SK-N-SH (cell line): Measurements from ENCODE around the gene ZP4. TPM values are rescaled to one million over a fixed set of nuclear protein-coding genes. Genes with fewer than 3 reads are reported as not detected.

Source experiments
- CTCF ChIA-PET: fragments of 300-600, 350-600 bp; formaldehyde crosslinking; extraction: SDS; loops from one replicate; lab custom pipeline; 2021; lab: Yijun Ruan, JAX
- POLR2A ChIA-PET: fragments of 350-600 bp; sonication (Branson Sonifier 250); formaldehyde crosslinking; extraction: SDS; loops from one replicate; lab custom pipeline; 2020; ENCODE audit warnings: antibody characterized with exemption, inconsistent platforms; lab: Yijun Ruan, JAX
- DNase-seq: peaks from one replicate; pipeline ENCODE4 v3.0.0; 2012
- H2AFZ ChIP-seq: fragments of 200-600 bp; sonication (generic); 2 replicates; pipeline ENCODE4 v1.8.1; 2016; ENCODE audit warnings: antibody characterized with exemption, mild to moderate bottlenecking, low read depth
- H3F3A ChIP-seq: fragments of 200-600 bp; sonication (generic); replicated peaks from 2 replicates; pipeline ENCODE3; 2016; ENCODE audit warnings: antibody characterized with exemption, mild to moderate bottlenecking; ENCODE audit not compliant: insufficient read depth
- H3K27ac ChIP-seq, 2 experiments: fragments of 200-500 bp in 1 of 2; fragments of 200-600 bp in 1 of 2; sonication (Bioruptor generic) in 1 of 2; sonication (generic), shearing (Covaris generic) in 1 of 2; 2 replicates each; pipeline versions ENCODE4 v1.5.1 to v1.6.1; 2014 to 2016; ENCODE audit warnings: low read depth in 2 of 2, inconsistent platforms in 1 of 2, low read length in 1 of 2, mild to moderate bottlenecking in 1 of 2, mixed read lengths in 1 of 2
- H3K27me3 ChIP-seq: fragments of 200-600 bp; sonication (generic), shearing (Covaris generic); 2 replicates; pipeline ENCODE4 v1.6.1; 2016; ENCODE audit warnings: mixed run types; ENCODE audit not compliant: insufficient read depth
- H3K36me3 ChIP-seq, 2 experiments: fragments of 200-500 bp in 1 of 2; fragments of 200-600 bp in 1 of 2; sonication (Bioruptor generic) in 1 of 2; sonication (generic) in 1 of 2; replicated peaks in 1 of 2; 2 replicates each; pipeline versions ENCODE3 to v1.5.1; 2014 to 2016; ENCODE audit warnings: low read length in 1 of 2, mild to moderate bottlenecking in 1 of 2; ENCODE audit not compliant: insufficient read depth in 2 of 2, control insufficient read depth in 1 of 2
- H3K4me1 ChIP-seq, 2 experiments: fragments of 200-500 bp in 1 of 2; fragments of 200-600 bp in 1 of 2; sonication (Bioruptor generic) in 1 of 2; sonication (generic), shearing (Covaris generic) in 1 of 2; 2 replicates each; pipeline versions ENCODE4 v1.5.1 to v1.6.1; 2014 to 2016; ENCODE audit warnings: low read depth in 1 of 2, low read length in 1 of 2, mixed run types in 1 of 2; ENCODE audit not compliant: insufficient read depth in 2 of 2, control insufficient read depth in 1 of 2
- H3K4me2 ChIP-seq: fragments of 200-600 bp; sonication (generic), shearing (Covaris generic); 2 replicates; pipeline ENCODE4 v1.6.1; 2017; ENCODE audit warnings: mixed run types
- H3K4me3 ChIP-seq, 2 experiments: fragments of 200-500 bp in 1 of 2; fragments of 200-600 bp in 1 of 2; sonication (Bioruptor generic) in 1 of 2; sonication (generic), shearing (Covaris generic) in 1 of 2; 2 replicates each; pipeline versions ENCODE4 v1.5.1 to v1.8.1; 2014 to 2016; ENCODE audit warnings: low read depth in 2 of 2, inconsistent platforms in 1 of 2, low read length in 1 of 2, mild to moderate bottlenecking in 1 of 2, mixed read lengths in 1 of 2, moderate library complexity in 1 of 2
- H3K79me2 ChIP-seq: fragments of 200-600 bp; sonication (generic); 2 replicates; pipeline ENCODE4 v1.8.1; 2017; ENCODE audit warnings: mild to moderate bottlenecking; ENCODE audit not compliant: insufficient read depth
- H3K9ac ChIP-seq: fragments of 200-600 bp; sonication (generic); 2 replicates; pipeline ENCODE4 v1.6.1; 2017; ENCODE audit warnings: mixed run types
- H3K9me2 ChIP-seq: fragments of 200-600 bp; sonication (generic); 2 replicates; pipeline ENCODE4 v1.6.1; 2017; ENCODE audit warnings: mixed run types
- H3K9me3 ChIP-seq: fragments of 200-600 bp; sonication (generic); 2 replicates; pipeline ENCODE4 v1.6.1; 2017; ENCODE audit warnings: mixed run types, mild to moderate bottlenecking, moderate library complexity
- H4K20me1 ChIP-seq: fragments of 200-600 bp; sonication (generic); 2 replicates; pipeline ENCODE4 v1.6.1; 2017; ENCODE audit warnings: mild to moderate bottlenecking, mixed run types; ENCODE audit not compliant: insufficient read depth
- CHD2 ChIP-seq: fragments of 150-350 bp; IDR thresholded peaks from 2 replicates; pipeline ENCODE4 v1.6.1; 2018; ENCODE audit warnings: low read length; ENCODE audit not compliant: partially characterized antibody
- EP300 ChIP-seq, 2 experiments: IDR thresholded peaks; 2 replicates each; pipeline versions ENCODE4 v1.4.0 to v1.6.1; 2012; ENCODE audit warnings: borderline replicate concordance in 1 of 2, low read depth in 1 of 2, low read length in 1 of 2
- FOXM1 ChIP-seq: IDR thresholded peaks from 2 replicates; pipeline ENCODE4 v1.4.0; 2012; ENCODE audit warnings: low read depth, mild to moderate bottlenecking
- GABPA ChIP-seq: IDR thresholded peaks from 2 replicates; pipeline ENCODE4 v1.4.0; 2012; ENCODE audit warnings: low read depth, mild to moderate bottlenecking
- GATA2 ChIP-seq: sonication (generic); formaldehyde crosslinking; IDR thresholded peaks from 2 replicates; pipeline ENCODE4 v1.5.0; 2020; ENCODE audit warnings: mild to moderate bottlenecking, missing genetic modification reagents
- JUND ChIP-seq: IDR thresholded peaks from 2 replicates; pipeline ENCODE4 v1.4.0; 2012
- MXI1 ChIP-seq: IDR thresholded peaks from 2 replicates; pipeline ENCODE4 v1.6.1; 2012; ENCODE audit warnings: mild to moderate bottlenecking, low read depth, low read length, improper control_type of control experiment
- NFIC ChIP-seq: IDR thresholded peaks from 2 replicates; pipeline ENCODE4 v1.4.0; 2012; ENCODE audit warnings: borderline replicate concordance
- RAD21 ChIP-seq: IDR thresholded peaks from 2 replicates; pipeline ENCODE4 v1.6.1; 2012; ENCODE audit warnings: mild to moderate bottlenecking, low read length
- RCOR1 ChIP-seq: fragments of 150-350 bp; IDR thresholded peaks from 2 replicates; pipeline ENCODE4 v1.6.1; 2017; ENCODE audit warnings: antibody characterized with exemption, low read length
- RFX5 ChIP-seq: IDR thresholded peaks from 2 replicates; pipeline ENCODE4 v1.6.1; 2012; ENCODE audit warnings: mild to moderate bottlenecking, improper control_type of control experiment, low read length
- RXRA ChIP-seq: IDR thresholded peaks from 2 replicates; pipeline ENCODE4 v1.4.0; 2012; ENCODE audit warnings: low read depth, mild to moderate bottlenecking, borderline replicate concordance
- SMC3 ChIP-seq: IDR thresholded peaks from 2 replicates; pipeline ENCODE4 v1.6.1; 2012; ENCODE audit warnings: low read depth, low read length, improper control_type of control experiment
- TAF1 ChIP-seq: IDR thresholded peaks from 2 replicates; pipeline ENCODE4 v1.6.1; 2012; ENCODE audit warnings: low read depth, mild to moderate bottlenecking, low read length, moderate library complexity, borderline replicate concordance
- TCF12 ChIP-seq: IDR thresholded peaks from 2 replicates; pipeline ENCODE4 v1.4.0; 2012
- YY1 ChIP-seq: IDR thresholded peaks from 2 replicates; pipeline ENCODE4 v1.4.0; 2012; ENCODE audit warnings: low read depth, mild to moderate bottlenecking
- WGBS: methylation state at CpG from one replicate; pipeline ENCODE4 v1.1.6; 2017; ENCODE audit warnings: low lambda C conversion rate; 5-methylcytosine and 5-hydroxymethylcytosine counted together
- polyA plus RNA-seq, 3 experiments: library from polyadenylated mRNA; depleted of rRNA; stranded (reverse); fragments of >200 nt; gene quantifications; 2 replicates each; pipeline ENCODE4 v1.2.3, GENCODE V29; 2012
- TF ChIP-seq, protein P1 (sequence below): IDR thresholded peaks from 2 replicates; pipeline ENCODE4 v1.4.0; 2012; ENCODE audit warnings: low read depth, borderline replicate concordance
- TF ChIP-seq, protein P2 (sequence below): IDR thresholded peaks from 2 replicates; pipeline ENCODE4 v1.4.0; 2012; ENCODE audit warnings: low read depth
- TF ChIP-seq, protein P3 (sequence below): IDR thresholded peaks from 2 replicates; pipeline ENCODE4 v1.6.1; 2012; ENCODE audit warnings: mild to moderate bottlenecking, low read depth, low read length, moderate library complexity
- TF ChIP-seq, protein P4 (sequence below): fragments of 200-600 bp; sonication (generic); IDR thresholded peaks from 2 replicates; pipeline ENCODE4 v1.6.1; 2017; ENCODE audit warnings: antibody characterized with exemption, mild to moderate bottlenecking, moderate library complexity
- TF ChIP-seq, protein P5 (sequence below): IDR thresholded peaks from 2 replicates; pipeline ENCODE4 v1.4.0; 2012; ENCODE audit warnings: low read depth, borderline replicate concordance
- TF ChIP-seq, protein P6 (sequence below): fragments of 150-350 bp; IDR thresholded peaks from 2 replicates; pipeline ENCODE4 v1.6.1; 2017; ENCODE audit warnings: antibody characterized with exemption, low read length, low read depth, borderline replicate concordance

The ZP4 gene
- polyA plus RNA-seq, 1 of the 3 experiments (the other 2 are of a cell fraction), result not detected

DNA sequence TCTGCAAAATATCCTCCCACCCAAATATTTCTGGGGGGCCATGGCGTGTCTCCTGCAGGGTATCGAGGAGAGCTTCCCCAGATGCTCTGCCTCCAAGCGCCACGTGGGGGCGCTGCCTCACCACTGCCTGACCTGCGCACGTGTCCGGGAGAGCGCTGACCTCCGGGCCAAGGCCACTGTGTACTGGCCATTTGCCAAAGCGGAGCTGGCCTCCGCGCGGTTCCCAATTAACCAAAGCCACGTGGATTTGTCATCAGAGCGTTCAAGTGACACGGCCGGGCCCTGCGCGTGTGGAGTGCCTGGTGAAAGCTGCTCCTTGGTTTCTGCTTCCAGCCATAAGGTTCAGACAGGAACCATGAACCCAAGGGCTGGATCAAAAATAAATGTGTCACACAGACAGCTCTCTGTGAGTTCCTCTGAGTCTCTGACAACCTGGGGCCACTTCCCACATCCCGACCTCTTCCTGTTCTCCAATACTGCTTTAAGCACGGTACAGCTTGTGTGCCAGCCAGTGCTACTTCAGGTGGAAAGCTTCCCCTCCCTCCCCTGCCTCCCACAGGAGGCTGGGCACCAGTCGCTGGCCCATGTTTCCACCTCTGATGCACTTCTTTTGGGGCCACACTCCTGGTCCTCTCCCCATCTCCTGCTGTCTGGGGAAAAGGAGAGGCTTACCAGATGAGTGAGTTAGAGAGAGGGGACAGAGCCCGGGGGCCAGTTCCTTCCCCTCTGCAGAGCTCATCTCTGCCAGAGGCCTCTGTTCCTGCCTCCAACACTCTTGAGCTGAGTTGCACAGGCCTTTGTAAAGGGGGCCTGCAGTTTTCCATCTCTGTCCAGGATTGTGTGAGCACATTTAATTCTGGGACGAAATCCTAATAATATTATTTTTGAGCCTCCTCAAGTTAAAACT, 26.1 kb downstream of the ZP4 start:
- H3K27ac ChIP-seq, result peak overlapping the region in 1 of 2 experiments; percentile 74; a peak in 2 of 4 replicates
- H3K27me3 ChIP-seq, result no peaks in the 10 kb centered on the region
- peak; percentile 81 for DNase-seq
- peak overlapping the region; percentile 73; the same call in 1 of the 2 replicates for H3K4me2 ChIP-seq
- no peaks in the 10 kb centered on the region for H3F3A ChIP-seq
- POLR2A ChIA-PET, result no interaction called here
- no peaks in the 10 kb centered on the region for H3K9me3 ChIP-seq
- peak overlapping the region; percentile 59 for H2AFZ ChIP-seq
- CTCF ChIA-PET, result interaction anchor here (0.6 to 8.8 kb wide), 115 partner anchors 9 to 1970 kb away, joined by 3 to 126 read pairs (median 3); partner anchors contain the start of genes CHRM3 and ZP4
- H3K4me3 ChIP-seq, result peak overlapping the region; percentile 31 to 60
- no peaks in the 10 kb centered on the region for H3K79me2 ChIP-seq
- peaks cover 0 to 7% of the 10 kb centered on the region in 2 experiments; a peak in 2 of 4 replicates for H3K4me1 ChIP-seq
- H3K9ac ChIP-seq, result no peak overlapping the region
- H4K20me1 ChIP-seq, result no peaks in the 10 kb centered on the region
- H3K9me2 ChIP-seq, result no peaks in the 10 kb centered on the region
- H3K36me3 ChIP-seq, result no peaks in the 10 kb centered on the region
- 29% methylated on average over 9 of the region's 25 CpGs for WGBS
- TF ChIP-seq TCF12 (no peak), RCOR1 (peak; percentile 57; the same call in 1 of the 2 replicates), GABPA (no peak), SMC3 (peak; percentile 93), JUND (no peak), RFX5 (no peak), EP300 (IDR thresholded peaks at IDR 0.05; ENCODE audit: borderline replicate concordance in 1 of 2, low read depth in 1 of 2, low read length in 1 of 2) (peak in 1 of 2 experiments; percentile 49; a peak in 1 of 4 replicates), MXI1 (peak; percentile 98), YY1 (no peak), GATA2 (CRISPR knock-in tag) (peak; percentile 9; the same call in 1 of the 2 replicates), RXRA (no peak; the same call in 1 of the 2 replicates), CHD2 (peak; percentile 38), NFIC (peak; percentile 71), RAD21 (peak; percentile 94), FOXM1 (no peak), TAF1 (no peak)
- TF ChIP-seq, protein P1, sequence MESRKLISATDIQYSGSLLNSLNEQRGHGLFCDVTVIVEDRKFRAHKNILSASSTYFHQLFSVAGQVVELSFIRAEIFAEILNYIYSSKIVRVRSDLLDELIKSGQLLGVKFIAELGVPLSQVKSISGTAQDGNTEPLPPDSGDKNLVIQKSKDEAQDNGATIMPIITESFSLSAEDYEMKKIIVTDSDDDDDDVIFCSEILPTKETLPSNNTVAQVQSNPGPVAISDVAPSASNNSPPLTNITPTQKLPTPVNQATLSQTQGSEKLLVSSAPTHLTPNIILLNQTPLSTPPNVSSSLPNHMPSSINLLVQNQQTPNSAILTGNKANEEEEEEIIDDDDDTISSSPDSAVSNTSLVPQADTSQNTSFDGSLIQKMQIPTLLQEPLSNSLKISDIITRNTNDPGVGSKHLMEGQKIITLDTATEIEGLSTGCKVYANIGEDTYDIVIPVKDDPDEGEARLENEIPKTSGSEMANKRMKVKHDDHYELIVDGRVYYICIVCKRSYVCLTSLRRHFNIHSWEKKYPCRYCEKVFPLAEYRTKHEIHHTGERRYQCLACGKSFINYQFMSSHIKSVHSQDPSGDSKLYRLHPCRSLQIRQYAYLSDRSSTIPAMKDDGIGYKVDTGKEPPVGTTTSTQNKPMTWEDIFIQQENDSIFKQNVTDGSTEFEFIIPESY, result no peak
- TF ChIP-seq, protein P2, sequence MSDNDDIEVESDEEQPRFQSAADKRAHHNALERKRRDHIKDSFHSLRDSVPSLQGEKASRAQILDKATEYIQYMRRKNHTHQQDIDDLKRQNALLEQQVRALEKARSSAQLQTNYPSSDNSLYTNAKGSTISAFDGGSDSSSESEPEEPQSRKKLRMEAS, result peak; percentile 95
- TF ChIP-seq, protein P3, sequence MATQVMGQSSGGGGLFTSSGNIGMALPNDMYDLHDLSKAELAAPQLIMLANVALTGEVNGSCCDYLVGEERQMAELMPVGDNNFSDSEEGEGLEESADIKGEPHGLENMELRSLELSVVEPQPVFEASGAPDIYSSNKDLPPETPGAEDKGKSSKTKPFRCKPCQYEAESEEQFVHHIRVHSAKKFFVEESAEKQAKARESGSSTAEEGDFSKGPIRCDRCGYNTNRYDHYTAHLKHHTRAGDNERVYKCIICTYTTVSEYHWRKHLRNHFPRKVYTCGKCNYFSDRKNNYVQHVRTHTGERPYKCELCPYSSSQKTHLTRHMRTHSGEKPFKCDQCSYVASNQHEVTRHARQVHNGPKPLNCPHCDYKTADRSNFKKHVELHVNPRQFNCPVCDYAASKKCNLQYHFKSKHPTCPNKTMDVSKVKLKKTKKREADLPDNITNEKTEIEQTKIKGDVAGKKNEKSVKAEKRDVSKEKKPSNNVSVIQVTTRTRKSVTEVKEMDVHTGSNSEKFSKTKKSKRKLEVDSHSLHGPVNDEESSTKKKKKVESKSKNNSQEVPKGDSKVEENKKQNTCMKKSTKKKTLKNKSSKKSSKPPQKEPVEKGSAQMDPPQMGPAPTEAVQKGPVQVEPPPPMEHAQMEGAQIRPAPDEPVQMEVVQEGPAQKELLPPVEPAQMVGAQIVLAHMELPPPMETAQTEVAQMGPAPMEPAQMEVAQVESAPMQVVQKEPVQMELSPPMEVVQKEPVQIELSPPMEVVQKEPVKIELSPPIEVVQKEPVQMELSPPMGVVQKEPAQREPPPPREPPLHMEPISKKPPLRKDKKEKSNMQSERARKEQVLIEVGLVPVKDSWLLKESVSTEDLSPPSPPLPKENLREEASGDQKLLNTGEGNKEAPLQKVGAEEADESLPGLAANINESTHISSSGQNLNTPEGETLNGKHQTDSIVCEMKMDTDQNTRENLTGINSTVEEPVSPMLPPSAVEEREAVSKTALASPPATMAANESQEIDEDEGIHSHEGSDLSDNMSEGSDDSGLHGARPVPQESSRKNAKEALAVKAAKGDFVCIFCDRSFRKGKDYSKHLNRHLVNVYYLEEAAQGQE, result no peak
- TF ChIP-seq, protein P4, sequence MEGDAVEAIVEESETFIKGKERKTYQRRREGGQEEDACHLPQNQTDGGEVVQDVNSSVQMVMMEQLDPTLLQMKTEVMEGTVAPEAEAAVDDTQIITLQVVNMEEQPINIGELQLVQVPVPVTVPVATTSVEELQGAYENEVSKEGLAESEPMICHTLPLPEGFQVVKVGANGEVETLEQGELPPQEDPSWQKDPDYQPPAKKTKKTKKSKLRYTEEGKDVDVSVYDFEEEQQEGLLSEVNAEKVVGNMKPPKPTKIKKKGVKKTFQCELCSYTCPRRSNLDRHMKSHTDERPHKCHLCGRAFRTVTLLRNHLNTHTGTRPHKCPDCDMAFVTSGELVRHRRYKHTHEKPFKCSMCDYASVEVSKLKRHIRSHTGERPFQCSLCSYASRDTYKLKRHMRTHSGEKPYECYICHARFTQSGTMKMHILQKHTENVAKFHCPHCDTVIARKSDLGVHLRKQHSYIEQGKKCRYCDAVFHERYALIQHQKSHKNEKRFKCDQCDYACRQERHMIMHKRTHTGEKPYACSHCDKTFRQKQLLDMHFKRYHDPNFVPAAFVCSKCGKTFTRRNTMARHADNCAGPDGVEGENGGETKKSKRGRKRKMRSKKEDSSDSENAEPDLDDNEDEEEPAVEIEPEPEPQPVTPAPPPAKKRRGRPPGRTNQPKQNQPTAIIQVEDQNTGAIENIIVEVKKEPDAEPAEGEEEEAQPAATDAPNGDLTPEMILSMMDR, result peak; percentile 98
- TF ChIP-seq, protein P5, sequence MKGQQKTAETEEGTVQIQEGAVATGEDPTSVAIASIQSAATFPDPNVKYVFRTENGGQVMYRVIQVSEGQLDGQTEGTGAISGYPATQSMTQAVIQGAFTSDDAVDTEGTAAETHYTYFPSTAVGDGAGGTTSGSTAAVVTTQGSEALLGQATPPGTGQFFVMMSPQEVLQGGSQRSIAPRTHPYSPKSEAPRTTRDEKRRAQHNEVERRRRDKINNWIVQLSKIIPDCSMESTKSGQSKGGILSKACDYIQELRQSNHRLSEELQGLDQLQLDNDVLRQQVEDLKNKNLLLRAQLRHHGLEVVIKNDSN, result peak; percentile 57; the same call in 1 of the 2 replicates
- TF ChIP-seq, protein P6, sequence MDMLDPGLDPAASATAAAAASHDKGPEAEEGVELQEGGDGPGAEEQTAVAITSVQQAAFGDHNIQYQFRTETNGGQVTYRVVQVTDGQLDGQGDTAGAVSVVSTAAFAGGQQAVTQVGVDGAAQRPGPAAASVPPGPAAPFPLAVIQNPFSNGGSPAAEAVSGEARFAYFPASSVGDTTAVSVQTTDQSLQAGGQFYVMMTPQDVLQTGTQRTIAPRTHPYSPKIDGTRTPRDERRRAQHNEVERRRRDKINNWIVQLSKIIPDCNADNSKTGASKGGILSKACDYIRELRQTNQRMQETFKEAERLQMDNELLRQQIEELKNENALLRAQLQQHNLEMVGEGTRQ, result 0 out of 2 replicates have a peak, but pooled peaks have one; percentile 28
